ENCODE results near the gene NOTCH1.

The NOTCH1 gene

GRCh38 chr9:136496801-136497620 lies 48.8 kb downstream of the NOTCH1 start:
- no peak overlapping the region for H3K27ac ChIP-seq
- no peaks in the 10 kb centered on the region for H3K79me2 ChIP-seq (ENCODE audit: insufficient read depth, low read depth)
- H3K27me3 ChIP-seq (ENCODE audit: insufficient read depth, low read depth) = peaks cover 85% of the 10 kb centered on the region
- no peaks in the 10 kb centered on the region for H4K20me1 ChIP-seq (ENCODE audit: insufficient read depth)
- H2AFZ ChIP-seq (ENCODE audit: low read depth) = no peak overlapping the region
- H3K36me3 ChIP-seq (ENCODE audit: insufficient read depth) = no peaks in the 10 kb centered on the region
- H3K4me1 ChIP-seq (ENCODE audit: low read depth, poor library complexity, severe bottlenecking) = no peaks in the 10 kb centered on the region
- H3K9ac ChIP-seq = no peak overlapping the region
- no peak for TF ChIP-seq CTCF (conservative IDR thresholded peaks at IDR 0.05; ENCODE audit: low read depth, low read length)
- no peak overlapping the region for H3K4me2 ChIP-seq
- no peak overlapping the region for H3K4me3 ChIP-seq (IDR thresholded peaks at IDR 0.05; ENCODE audit: insufficient read depth, low read depth, low read length)

DNA sequence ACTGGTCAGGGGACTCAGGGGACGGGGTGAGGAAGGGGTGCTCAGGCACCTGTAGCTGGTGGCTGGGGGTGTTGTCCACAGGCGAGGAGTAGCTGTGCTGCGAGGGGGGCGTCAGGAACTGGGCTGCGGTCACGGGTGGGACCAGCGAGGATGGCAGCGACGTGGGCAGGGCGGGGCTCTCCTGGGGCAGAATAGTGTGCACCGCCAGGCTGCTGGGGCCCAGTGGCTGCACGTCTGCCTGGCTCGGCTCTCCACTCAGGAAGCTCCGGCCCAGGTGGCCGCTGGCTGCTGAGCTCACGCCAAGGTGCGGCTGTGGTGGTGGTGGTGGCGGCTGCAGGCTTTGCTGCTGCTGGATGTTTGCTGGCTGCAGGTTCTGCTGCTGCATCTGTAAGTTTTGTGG lies 49.7 kb downstream of the NOTCH1 start:
- H3K4me2 ChIP-seq = no peak overlapping the region
- no peak overlapping the region for H3K9ac ChIP-seq
- H3K27ac ChIP-seq = no peak overlapping the region
- peaks cover 87% of the 10 kb centered on the region for H3K27me3 ChIP-seq (ENCODE audit: insufficient read depth, low read depth)
- no peak overlapping the region for H3K4me3 ChIP-seq (IDR thresholded peaks at IDR 0.05; ENCODE audit: insufficient read depth, low read depth, low read length)
- no peak for TF ChIP-seq CTCF (conservative IDR thresholded peaks at IDR 0.05; ENCODE audit: low read depth, low read length)
- H3K36me3 ChIP-seq (ENCODE audit: insufficient read depth) = no peaks in the 10 kb centered on the region
- H3K4me1 ChIP-seq (ENCODE audit: low read depth, poor library complexity, severe bottlenecking) = no peaks in the 10 kb centered on the region
- no peaks in the 10 kb centered on the region for H3K79me2 ChIP-seq (ENCODE audit: insufficient read depth, low read depth)
- H2AFZ ChIP-seq (ENCODE audit: low read depth) = no peak overlapping the region
- H4K20me1 ChIP-seq (ENCODE audit: insufficient read depth) = no peaks in the 10 kb centered on the region

GRCh38 chr9:136495238-136495800 lies 50.5 kb downstream of the NOTCH1 start:
- Histone ChIP-seq H3K4me3 (IDR thresholded peaks at IDR 0.05; ENCODE audit: insufficient read depth, low read depth, low read length) (no peak overlapping the region), H3K4me2 (no peak overlapping the region), H3K9ac (no peak overlapping the region), H3K36me3 (ENCODE audit: insufficient read depth) (no peaks in the 10 kb centered on the region), H2AFZ (ENCODE audit: low read depth) (no peak overlapping the region), H3K79me2 (ENCODE audit: insufficient read depth, low read depth) (no peaks in the 10 kb centered on the region), H3K4me1 (ENCODE audit: low read depth, poor library complexity, severe bottlenecking) (no peaks in the 10 kb centered on the region), H4K20me1 (ENCODE audit: insufficient read depth) (no peaks in the 10 kb centered on the region), H3K27me3 (ENCODE audit: insufficient read depth, low read depth) (peaks cover 88% of the 10 kb centered on the region), H3K27ac (no peak overlapping the region)
- TF ChIP-seq CTCF (conservative IDR thresholded peaks at IDR 0.05; ENCODE audit: low read depth, low read length) = no peak

- no peaks in the 10 kb centered on the region for H4K20me1 ChIP-seq (ENCODE audit: insufficient read depth)
- no peaks in the 10 kb centered on the region for H3K4me1 ChIP-seq (ENCODE audit: low read depth, poor library complexity, severe bottlenecking)
- H3K36me3 ChIP-seq (ENCODE audit: insufficient read depth) = no peaks in the 10 kb centered on the region
- no peaks in the 10 kb centered on the region for H3K79me2 ChIP-seq (ENCODE audit: insufficient read depth, low read depth)
- TF ChIP-seq CTCF (conservative IDR thresholded peaks at IDR 0.05; ENCODE audit: low read depth, low read length) = no peak
- H3K27me3 ChIP-seq (ENCODE audit: insufficient read depth, low read depth) = peaks cover 87% of the 10 kb centered on the region
- H3K9ac ChIP-seq = no peak overlapping the region
- no peak overlapping the region for H3K4me2 ChIP-seq
- no peak overlapping the region for H3K27ac ChIP-seq
- no peak overlapping the region for H2AFZ ChIP-seq (ENCODE audit: low read depth)
- no peak overlapping the region for H3K4me3 ChIP-seq (IDR thresholded peaks at IDR 0.05; ENCODE audit: insufficient read depth, low read depth, low read length)
These were observed 51.2 kb downstream of the NOTCH1 start for GRCh38 chr9:136494531-136495215.
